ENCODE measurements around the gene SHISA5. TPM values are rescaled to one million over a fixed set of nuclear protein-coding genes. Genes with fewer than 3 reads are reported as not detected.

SHISA5 gene
- total and polyA plus RNA-seq, 2 experiments from 2014 or later, result 146 to 166 TPM

DNA sequence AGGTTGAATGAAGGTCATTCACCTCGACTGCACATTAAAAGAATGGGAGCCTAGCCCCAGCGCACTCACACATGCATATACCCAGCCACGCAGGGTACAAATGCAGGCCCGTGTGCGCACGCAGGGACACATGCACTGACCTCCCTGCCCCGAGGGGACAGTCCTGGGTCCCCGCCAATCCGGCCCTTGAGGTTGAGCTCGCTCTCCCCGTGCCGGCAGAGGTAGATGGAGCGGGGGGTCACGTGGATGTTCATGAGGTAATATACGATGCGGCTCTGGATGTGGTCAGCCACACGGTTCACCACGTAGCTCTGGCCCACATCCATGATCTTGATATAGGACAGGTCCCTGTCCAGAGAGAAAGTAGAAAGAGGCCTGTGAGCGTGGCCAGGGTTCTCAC lies 32.1 kb upstream of the SHISA5 start (continued):
- TF ChIP-seq, protein P1, sequence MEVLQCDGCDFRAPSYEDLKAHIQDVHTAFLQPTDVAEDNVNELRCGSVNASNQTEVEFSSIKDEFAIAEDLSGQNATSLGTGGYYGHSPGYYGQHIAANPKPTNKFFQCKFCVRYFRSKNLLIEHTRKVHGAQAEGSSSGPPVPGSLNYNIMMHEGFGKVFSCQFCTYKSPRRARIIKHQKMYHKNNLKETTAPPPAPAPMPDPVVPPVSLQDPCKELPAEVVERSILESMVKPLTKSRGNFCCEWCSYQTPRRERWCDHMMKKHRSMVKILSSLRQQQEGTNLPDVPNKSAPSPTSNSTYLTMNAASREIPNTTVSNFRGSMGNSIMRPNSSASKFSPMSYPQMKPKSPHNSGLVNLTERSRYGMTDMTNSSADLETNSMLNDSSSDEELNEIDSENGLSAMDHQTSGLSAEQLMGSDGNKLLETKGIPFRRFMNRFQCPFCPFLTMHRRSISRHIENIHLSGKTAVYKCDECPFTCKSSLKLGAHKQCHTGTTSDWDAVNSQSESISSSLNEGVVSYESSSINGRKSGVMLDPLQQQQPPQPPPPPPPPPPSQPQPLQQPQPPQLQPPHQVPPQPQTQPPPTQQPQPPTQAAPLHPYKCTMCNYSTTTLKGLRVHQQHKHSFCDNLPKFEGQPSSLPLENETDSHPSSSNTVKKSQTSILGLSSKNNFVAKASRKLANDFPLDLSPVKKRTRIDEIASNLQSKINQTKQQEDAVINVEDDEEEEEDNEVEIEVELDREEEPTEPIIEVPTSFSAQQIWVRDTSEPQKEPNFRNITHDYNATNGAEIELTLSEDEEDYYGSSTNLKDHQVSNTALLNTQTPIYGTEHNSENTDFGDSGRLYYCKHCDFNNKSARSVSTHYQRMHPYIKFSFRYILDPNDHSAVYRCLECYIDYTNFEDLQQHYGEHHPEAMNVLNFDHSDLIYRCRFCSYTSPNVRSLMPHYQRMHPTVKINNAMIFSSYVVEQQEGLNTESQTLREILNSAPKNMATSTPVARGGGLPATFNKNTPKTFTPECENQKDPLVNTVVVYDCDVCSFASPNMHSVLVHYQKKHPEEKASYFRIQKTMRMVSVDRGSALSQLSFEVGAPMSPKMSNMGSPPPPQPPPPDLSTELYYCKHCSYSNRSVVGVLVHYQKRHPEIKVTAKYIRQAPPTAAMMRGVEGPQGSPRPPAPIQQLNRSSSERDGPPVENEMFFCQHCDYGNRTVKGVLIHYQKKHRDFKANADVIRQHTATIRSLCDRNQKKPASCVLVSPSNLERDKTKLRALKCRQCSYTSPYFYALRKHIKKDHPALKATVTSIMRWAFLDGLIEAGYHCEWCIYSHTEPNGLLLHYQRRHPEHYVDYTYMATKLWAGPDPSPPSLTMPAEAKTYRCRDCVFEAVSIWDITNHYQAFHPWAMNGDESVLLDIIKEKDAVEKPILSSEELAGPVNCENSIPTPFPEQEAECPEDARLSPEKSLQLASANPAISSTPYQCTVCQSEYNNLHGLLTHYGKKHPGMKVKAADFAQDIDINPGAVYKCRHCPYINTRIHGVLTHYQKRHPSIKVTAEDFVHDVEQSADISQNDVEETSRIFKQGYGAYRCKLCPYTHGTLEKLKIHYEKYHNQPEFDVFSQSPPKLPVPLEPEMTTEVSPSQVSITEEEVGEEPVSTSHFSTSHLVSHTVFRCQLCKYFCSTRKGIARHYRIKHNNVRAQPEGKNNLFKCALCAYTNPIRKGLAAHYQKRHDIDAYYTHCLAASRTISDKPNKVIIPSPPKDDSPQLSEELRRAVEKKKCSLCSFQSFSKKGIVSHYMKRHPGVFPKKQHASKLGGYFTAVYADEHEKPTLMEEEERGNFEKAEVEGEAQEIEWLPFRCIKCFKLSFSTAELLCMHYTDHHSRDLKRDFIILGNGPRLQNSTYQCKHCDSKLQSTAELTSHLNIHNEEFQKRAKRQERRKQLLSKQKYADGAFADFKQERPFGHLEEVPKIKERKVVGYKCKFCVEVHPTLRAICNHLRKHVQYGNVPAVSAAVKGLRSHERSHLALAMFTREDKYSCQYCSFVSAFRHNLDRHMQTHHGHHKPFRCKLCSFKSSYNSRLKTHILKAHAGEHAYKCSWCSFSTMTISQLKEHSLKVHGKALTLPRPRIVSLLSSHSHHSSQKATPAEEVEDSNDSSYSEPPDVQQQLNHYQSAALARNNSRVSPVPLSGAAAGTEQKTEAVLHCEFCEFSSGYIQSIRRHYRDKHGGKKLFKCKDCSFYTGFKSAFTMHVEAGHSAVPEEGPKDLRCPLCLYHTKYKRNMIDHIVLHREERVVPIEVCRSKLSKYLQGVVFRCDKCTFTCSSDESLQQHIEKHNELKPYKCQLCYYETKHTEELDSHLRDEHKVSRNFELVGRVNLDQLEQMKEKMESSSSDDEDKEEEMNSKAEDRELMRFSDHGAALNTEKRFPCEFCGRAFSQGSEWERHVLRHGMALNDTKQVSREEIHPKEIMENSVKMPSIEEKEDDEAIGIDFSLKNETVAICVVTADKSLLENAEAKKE (CRISPR knock-in tag; IDR thresholded peaks at IDR 0.05), result no peak
- no peak for TF ChIP-seq EZH2 (IDR thresholded peaks at IDR 0.05; ENCODE audit: low read depth, unreplicated experiment)

DNA sequence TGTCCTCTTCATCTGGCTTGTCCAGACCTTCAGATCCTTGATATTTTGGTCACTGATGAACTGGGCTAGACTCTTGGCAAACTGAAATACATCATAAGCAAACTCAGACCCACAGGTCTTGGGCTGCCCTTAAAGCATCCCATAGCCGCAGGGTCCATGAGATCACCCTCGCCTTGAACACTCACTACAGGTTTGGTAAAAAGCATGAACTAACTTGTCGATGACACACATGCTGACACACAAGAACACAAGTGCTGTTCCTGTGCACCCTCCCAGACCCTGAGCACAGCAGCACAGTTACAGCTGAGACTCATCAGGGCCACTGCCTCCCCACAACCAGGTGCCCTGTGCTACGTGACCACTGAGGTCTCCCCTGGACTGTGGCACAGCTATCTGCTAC lies 31.6 kb upstream of the SHISA5 start:
- no peak overlapping the region for H3K27ac Mint-ChIP-seq
- no peaks in the 10 kb centered on the region for H3K79me2 ChIP-seq (replicated peaks; ENCODE audit: insufficient read depth)
- no peak overlapping the region for H3K4me2 ChIP-seq
- H3F3A ChIP-seq (replicated peaks; ENCODE audit: low read depth), result peaks cover 4% of the 10 kb centered on the region; the same call in 1 of the 2 replicates
- ATAC-seq (no peak), DNase-seq (ENCODE audit: low spot score) (no peak)
- no peaks in the 10 kb centered on the region for H3K27me3 ChIP-seq (ENCODE audit: insufficient read depth)
- no peaks in the 10 kb centered on the region; the same call in 1 of the 2 replicates for H3K36me3 ChIP-seq (ENCODE audit: insufficient read depth)
- no peak overlapping the region for H3K27ac ChIP-seq (ENCODE audit: low read depth)
- no peaks in the 10 kb centered on the region; the same call in 1 of the 2 replicates for H4K20me1 ChIP-seq (replicated peaks; ENCODE audit: insufficient read depth)
- peaks cover 23% of the 10 kb centered on the region for H3K36me3 Mint-ChIP-seq (ENCODE audit: low read depth)
- no peak overlapping the region for H3K4me3 ChIP-seq
- H3K27me3 Mint-ChIP-seq (ENCODE audit: insufficient read depth, low read depth, poor library complexity), result peaks cover 2% of the 10 kb centered on the region
- H3K4me1 ChIP-seq (ENCODE audit: insufficient read depth), result no peaks in the 10 kb centered on the region
- H3K4me1 Mint-ChIP-seq, result no peaks in the 10 kb centered on the region
- H3K4me3 Mint-ChIP-seq, result no peak overlapping the region
- no peak overlapping the region for H2AFZ ChIP-seq
- no peaks in the 10 kb centered on the region for H3K9me2 ChIP-seq (ENCODE audit: insufficient read depth)
- no peaks in the 10 kb centered on the region for H3K9me3 Mint-ChIP-seq
- TF ChIP-seq, protein P2, sequence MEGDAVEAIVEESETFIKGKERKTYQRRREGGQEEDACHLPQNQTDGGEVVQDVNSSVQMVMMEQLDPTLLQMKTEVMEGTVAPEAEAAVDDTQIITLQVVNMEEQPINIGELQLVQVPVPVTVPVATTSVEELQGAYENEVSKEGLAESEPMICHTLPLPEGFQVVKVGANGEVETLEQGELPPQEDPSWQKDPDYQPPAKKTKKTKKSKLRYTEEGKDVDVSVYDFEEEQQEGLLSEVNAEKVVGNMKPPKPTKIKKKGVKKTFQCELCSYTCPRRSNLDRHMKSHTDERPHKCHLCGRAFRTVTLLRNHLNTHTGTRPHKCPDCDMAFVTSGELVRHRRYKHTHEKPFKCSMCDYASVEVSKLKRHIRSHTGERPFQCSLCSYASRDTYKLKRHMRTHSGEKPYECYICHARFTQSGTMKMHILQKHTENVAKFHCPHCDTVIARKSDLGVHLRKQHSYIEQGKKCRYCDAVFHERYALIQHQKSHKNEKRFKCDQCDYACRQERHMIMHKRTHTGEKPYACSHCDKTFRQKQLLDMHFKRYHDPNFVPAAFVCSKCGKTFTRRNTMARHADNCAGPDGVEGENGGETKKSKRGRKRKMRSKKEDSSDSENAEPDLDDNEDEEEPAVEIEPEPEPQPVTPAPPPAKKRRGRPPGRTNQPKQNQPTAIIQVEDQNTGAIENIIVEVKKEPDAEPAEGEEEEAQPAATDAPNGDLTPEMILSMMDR (conservative IDR thresholded peaks at IDR 0.05; ENCODE audit: low read depth in 2 of 2), result no peak
- TF ChIP-seq ZNF331 (CRISPR knock-in tag; IDR thresholded peaks at IDR 0.05; ENCODE audit: low read depth), result no peak
- TF ChIP-seq, protein P1 (CRISPR knock-in tag; IDR thresholded peaks at IDR 0.05), result no peak
- TF ChIP-seq JUNB (IDR thresholded peaks at IDR 0.05; ENCODE audit: unreplicated experiment), result no peak
- no peak for TF ChIP-seq ZNF114 (CRISPR knock-in tag; IDR thresholded peaks at IDR 0.05)
- TF ChIP-seq EZH2 (IDR thresholded peaks at IDR 0.05; ENCODE audit: low read depth, unreplicated experiment), result no peak
- TF ChIP-seq EZH2phosphoT487 (IDR thresholded peaks at IDR 0.05; ENCODE audit: unreplicated experiment), result no peak
- TF ChIP-seq POLR2AphosphoS5 (IDR thresholded peaks at IDR 0.05; ENCODE audit: low read depth), result no peak

Measured in GM23338 (cell line).